TTC549 (cell line): ENCODE results near the gene ATP1A2.
"Not testable (repeated sequence)": the region's sequence is repeated elsewhere in the genome, so short reads cannot be mapped to it uniquely, and the experiment has no call there.

Experiments used
- FAIRE-seq: peaks from 2 replicates; lab custom pipeline; 2012; peaks lifted over from hg19 to GRCh38; lab: Jason Lieb, UNC

Gene ATP1A2

DNA sequence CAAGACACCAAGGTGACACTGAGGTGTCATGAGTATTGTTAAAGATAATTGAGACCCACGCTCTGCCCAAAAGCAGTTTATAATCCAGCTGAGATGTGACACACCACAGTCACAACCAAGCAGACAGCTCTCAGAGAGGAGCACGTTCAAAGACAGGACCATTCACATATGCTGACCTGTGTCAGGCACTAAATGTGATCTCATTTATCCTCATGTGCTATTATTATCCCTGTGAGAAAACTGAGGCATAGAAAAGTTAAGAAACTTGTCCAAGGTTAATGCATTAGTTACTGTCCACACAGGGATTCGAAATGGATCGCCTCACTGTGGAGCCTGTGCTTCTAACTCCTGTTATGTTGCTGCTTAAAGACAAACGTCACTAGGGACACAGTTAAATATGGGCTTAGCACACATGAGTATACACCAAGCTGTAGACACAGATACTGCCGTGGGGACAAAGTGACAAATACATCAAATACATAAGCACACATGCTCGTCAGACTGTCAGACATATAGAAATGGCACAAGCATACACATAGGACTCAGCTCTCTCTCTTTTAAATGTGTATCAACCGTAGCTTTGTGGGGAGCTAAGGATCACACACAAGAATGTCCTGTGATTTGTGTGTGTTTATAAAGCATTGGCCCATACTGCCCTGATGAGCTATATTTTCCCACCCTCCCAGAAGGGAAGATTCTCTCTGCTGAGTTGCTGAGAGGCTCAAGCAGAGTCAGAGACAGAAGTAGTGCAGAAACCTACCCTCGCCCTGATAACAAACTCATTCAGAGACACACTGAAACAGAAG lies 13.6 kb upstream of the ATP1A2 start:
- FAIRE-seq = no peak

DNA sequence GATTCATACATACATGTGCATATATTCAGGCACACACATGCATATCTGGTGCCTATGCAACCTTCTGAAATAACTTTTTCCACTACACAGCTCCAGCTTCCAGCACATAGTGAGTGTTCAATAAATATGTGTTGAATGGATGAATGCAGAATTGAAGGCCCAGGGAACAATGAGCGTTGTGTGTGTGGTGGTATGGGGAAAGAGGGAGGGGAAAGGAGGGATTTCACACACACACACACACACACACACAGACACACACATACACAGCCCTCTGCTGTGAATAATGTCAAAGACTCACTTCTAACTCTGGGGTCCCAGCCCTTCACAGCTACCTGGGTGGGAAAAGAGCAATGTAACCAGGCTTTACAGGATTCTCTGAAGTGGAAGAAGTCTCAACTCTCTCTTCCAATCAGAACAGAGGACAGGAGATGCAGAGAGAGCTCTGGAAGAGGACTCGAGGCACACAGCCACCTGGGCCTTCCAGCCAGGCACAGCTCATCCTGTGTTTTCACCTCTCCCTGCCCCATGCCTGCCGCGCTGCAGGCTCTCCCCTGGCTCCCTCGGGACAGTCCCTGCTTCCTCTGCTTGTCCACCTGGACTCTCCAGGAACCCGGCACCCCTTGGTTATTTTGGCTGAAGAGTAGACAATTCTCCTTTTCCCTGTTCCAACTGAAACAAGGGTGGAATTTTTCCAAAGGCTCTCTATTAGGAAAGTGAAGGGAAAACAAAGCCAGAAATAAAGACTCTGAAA lies 11.7 kb upstream of the ATP1A2 start:
- no peak for FAIRE-seq

DNA sequence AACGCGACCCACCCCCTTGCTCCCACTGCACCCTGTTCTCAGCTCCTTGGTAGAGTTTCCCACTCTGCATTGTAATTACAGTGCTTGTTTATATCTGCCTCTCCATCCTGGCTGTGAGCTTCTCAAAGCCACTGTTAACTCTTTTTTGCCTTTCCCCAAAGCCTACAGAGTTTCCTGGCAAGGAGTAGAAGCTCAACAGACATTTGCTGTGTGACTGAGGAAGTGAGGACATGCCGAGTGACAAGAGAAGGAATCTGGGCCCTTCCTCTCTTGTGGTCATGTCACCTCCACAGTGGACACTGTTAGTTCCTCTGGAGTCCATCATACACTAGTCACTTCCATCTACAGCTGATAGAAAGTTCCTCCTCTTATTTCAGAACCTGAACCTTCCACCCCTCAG lies 11.1 kb upstream of the ATP1A2 start:
- no peak for FAIRE-seq

DNA sequence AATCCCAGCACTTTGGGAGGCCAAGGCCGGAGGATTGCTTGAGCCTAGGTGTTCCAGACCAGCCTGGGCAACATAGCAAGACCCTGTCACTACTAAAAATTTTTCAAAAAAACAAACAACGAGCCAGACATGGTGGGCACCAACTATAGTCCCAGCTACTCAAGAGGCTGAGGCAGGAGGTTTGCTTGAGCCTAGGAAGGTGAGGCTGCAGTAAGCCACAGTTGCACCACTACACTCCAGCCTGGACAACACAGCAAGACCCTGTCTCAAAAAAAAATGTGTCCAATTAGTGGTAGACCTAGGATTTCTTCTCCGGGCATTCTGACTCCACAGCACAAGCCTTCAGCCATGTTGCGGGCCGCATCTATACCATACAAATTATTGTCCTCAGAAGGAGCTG lies 10.4 kb upstream of the ATP1A2 start:
- FAIRE-seq = no peak

DNA sequence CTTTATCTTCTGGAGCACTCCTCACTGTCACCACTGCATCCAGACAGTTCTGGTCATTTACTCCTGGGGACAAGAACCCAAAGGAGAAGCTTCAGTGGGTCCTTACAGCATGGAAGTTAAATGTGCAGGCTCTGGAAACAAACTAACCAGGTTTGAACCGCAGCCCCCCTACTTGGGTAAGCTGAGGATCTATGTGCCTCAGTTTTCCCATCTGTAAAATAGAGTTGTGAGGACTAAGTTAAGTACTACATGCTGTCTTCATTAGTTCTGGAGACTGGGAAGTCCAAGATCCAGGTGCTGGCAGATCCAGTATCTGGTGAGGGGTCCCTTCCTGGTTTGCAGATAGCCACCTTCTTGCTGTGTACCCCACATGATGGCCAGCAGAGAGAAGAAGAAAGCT lies 8.0 kb upstream of the ATP1A2 start:
- no peak for FAIRE-seq

DNA sequence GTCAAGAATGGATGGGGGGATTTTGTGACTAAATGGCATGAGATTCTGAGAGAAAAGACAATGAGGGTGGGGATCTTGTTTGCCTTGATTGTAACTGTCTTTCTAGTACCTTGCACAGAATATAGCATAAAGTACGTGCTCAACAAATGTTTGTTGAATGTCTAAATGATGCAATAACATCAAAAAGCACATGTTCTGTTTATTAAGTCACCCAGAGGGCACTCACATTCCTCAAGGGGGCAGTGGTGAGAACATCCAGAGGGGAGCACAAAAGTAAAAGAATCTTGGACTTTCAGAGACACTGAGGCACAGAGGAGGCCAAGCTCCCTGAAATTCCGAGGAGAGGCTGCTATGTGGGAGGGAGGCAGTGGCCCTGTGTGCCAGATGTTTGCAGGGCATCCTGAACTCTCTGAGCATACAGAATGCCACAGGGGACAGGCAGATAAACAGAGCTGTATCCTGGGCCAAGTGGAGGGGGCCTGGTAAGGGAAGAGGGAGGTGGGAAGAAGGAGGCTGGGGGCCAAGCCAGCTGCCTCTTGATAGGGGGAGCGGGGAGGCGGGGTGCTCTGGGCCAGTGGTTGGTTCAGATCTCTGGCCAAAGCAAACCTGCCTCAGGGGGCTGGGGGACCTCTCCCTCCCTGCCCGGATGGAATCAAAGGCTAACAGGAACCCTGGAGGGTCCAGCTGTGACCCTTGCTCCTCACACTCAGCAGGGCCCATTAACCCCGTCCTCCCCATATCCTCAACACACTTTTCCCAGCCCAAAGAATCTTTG lies 6.5 kb upstream of the ATP1A2 start:
- FAIRE-seq = no peak

DNA sequence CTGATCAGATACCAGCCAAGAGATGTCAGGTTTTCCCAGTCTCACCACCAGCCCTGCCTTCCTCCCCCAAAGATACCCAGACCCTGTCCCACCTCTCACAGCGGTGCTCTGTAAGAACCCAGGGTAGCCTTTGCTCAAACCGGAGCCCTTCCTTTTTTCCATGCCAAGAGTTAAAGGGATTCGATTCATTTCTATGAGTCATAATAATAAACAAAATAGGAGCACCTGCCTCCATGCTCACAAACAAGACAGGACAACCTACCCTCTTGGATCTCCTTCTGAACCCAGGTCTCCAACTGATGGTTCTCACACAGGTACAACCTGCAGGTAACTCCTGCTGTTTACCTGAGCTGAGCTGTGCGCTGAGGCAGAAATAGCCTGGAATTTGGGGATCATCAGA lies 5.9 kb upstream of the ATP1A2 start:
- no peak for FAIRE-seq

DNA sequence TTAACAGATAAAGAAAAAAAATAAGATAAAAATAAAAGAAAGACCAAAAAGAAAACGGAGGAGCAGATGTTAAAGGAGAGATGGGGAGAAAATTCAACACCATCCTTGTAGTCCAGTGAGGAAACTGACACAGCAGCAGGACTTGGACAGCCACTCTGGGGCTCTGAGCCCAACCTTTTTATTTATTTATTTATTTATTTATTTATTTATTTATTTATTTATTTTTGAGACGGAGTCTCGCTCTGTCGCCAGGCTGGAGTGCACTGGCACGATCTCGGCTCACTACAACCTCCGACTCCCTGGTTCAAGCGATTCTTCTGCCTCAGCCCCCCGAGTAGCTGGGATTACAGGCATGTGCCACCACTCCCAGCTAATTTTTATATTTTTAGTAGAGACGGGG lies 4.1 kb upstream of the ATP1A2 start:
- FAIRE-seq = not testable (repeated sequence)

DNA sequence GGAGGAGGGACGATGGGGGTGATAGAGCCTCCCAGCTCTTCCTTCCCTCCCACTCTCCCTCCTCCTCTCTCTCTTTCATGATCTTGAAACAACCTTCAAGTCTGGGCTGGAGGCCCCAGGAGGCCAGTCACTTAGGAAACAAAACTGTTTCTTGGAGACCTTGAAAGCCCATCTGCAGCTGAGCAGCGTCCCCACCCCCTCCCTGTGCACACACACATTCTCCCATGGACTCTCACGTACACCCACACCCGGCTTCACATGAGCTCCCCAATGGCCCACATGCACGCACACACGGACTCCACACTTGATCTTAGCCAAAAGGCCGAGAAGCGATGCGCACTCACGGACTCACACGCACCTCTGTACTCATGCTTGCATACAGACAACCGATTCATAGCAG lies 3.2 kb upstream of the ATP1A2 start:
- FAIRE-seq = no peak

DNA sequence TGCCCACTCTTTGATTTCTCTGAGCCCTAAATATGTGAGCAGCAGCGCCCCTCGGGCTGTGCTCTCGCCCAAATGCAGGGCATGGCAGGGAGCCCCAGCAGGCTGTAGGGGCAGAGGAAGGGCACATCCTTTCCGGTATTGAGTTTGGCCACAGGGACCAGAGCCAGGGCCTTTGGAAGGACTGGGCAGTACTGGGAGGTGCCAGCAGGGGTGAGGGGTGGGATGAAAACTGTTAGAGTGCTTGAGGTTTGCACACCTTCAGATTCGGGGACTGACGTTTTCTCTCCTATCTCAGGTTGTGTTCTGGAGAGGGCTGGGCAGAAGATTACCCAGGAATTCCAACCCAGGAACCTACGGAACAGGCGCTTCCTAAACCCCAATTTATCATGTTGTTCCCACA lies 2.2 kb upstream of the ATP1A2 start:
- no peak for FAIRE-seq

DNA sequence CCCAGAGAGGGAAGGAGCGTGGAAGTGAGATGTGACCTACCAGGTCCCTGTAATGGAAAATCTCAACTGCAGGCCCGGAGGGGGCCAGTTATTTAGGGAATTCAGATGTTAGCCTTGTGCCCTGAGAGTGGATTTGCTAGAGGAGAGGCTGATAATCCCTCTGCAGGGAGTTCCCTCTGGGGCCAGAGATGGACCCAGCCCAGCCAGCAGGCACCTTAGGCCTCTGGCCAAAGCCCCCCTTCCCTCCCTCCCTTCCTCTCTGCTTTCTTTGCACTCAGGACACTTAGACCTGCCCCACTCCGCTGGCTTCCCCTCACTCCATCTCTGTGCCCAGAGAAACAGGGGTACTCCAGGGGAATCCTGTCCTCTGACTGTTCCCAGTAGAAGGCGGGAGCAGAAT lies 1.5 kb upstream of the ATP1A2 start:
- no peak for FAIRE-seq

DNA sequence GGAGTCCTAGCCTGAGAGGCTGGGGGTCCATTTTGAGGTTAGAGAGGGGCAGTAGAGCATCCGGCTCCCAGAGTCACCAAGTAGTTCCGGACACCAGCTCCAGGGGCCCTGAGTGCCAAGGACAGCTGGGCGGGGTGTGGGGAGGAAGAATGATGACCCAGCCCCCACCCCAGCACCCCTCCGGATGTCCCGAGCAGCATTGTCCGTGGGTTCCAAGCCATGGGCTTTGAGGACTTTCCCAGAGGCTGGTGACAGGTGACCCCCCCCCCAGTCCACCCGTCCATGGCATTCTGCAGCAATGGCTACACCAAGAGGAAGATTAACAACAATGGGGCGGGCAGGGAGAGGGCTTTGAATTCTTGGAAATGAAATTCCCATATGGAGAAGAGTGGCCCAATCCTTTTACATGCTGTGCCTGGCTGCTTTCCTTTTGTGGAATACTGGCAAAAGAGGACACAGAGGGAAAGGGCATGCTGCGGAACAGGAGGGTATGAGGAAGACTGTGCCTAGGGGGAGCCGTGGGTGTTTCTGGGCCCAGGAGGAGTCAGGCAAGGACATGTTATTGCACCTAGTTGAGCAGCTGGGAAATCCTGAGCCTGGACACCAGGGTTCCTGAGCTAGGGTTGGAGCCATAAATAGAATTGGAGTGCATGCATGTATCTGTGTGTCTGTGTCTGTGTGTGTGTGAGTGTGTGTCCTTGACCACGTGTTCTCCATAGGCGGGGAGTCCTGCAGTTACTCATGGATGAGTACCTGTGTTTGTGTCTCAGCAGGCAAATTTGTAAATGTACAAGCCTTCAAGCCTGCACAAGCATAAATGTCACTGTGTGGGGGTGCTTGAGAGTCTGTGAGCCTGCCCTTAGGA lies 956 bp downstream of the ATP1A2 start:
- FAIRE-seq = no peak

DNA sequence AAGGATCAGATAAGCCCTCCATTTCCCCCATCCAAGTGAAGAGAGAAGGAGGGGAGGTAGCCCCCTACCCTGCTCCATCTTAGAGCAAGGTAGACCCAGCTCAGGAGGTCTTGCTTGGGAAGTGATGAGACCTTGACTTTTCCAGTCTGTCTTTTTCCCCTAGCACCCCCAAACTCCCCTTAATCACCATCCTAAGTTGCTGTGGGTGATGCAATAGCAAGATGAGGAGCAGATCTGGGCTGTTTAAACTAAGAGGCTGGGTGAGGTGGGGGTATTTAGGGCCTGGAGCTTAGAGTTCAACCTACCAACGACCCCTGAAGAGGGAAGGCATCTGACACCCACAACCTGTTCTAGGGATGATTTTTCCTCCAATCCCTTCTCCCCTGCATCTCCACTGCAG lies 1.7 kb downstream of the ATP1A2 start:
- FAIRE-seq = no peak

DNA sequence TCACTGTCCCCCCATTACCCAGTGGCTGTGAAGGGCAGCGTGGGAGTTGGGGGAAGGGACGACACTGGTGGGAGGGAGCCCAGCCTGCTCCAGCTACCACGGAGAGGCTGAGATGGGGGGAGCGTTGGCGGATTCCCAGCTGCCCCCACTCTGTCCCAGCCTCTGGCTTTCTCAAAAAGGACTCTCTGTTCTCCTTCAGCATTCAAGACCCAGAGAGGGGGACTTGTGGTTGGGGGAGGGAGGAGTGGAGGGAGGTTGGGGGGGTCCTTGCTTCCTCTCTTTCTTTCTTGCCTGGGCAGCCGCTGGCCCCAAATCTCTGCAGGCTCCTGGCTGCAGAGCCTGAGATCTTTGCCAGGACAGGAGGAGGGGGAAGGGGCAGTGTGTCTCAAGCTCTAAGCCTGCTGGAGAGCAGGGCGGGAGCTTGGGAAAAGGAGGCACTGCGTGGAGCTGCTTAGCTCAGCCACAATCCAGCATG lies 2.2 kb downstream of the ATP1A2 start:
- no peak for FAIRE-seq

DNA sequence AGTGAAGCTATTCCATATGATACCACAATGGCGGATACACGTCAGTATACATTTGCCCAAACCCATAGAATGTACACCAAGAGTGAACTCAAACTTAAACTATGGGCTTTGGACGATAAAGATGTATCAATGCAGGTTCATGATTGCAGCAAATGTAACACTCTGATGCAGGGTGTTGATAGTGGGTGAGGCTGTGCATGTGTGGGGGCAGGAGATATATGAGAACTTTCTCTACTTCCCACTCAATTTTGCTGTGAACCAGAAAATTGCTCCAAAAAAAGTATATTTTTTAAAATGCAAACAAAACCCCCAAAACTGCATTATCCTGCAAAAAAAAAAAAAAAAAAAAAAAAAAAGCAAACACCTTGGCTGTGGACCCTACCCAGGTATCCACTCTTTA lies 3.4 kb downstream of the ATP1A2 start:
- FAIRE-seq = no peak

DNA sequence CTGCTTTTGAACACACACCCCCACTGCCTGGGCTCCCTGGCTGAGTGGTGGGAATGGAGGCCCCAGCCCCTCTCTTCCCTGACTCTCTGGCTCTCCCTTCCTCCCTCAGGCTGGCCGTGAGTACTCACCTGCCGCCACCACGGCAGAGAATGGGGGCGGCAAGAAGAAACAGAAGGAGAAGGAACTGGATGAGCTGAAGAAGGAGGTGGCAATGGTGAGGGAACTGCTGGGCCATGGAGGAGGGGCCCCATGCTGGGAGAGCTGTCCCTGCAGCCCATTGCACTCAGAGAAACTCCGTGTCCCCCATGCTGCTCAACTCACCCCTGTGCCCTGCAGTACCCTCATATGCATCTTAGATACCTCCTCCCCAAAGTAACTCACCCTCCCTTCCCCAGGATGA lies 5.2 kb downstream of the ATP1A2 start:
- no peak for FAIRE-seq

DNA sequence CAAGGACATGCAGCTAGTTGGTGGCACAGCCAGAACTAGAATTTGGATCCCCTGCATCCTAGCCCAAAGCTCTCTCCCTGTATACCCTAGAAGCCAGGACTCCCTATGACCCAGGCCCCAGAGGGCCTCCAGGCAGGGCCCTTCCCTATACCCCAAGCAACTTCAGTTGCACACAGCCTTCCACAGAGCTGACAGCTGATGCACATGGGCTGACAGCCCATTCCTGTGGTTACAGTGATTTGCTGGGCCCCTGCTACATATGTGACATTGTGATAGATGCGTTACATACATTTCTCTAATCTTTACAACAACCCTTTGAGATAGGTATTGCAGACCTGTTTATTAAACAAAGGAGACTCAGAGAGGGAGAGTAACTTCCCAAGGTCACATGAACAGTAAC lies 5.8 kb downstream of the ATP1A2 start:
- FAIRE-seq = no peak

DNA sequence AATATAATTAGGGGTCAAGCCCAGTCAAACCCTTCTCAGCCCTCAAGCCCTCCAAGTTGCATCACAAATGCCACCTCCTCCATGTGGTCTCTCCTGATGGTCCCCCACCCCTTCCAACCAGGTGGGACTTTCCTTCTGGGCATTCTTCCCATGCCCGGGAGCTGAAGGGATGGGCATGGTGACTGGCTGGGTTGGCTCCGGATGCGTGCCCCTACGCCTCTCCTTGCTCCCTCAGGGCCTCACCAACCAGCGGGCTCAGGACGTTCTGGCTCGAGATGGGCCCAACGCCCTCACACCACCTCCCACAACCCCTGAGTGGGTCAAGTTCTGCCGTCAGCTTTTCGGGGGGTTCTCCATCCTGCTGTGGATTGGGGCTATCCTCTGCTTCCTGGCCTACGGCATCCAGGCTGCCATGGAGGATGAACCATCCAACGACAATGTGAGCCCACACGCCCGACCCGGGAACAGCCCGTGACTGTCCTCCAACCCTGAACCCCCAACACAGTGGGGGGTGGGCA lies 7.5 kb downstream of the ATP1A2 start:
- FAIRE-seq = no peak

DNA sequence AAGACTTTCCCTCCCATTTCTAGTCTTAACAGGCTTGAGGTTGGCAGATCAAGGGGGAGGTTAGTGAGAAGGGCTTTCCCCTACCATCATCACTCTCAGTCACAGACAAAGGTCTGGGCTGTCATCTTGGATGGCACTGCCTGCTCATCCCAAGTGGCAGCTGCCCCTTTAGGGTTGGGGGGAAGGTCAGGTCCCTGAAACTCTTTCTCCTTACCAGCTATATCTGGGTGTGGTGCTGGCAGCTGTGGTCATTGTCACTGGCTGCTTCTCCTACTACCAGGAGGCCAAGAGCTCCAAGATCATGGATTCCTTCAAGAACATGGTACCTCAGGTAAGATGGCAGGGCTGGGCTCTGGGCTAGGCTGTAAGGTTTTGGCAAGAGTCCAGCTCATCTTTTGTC lies 8.2 kb downstream of the ATP1A2 start:
- no peak for FAIRE-seq

DNA sequence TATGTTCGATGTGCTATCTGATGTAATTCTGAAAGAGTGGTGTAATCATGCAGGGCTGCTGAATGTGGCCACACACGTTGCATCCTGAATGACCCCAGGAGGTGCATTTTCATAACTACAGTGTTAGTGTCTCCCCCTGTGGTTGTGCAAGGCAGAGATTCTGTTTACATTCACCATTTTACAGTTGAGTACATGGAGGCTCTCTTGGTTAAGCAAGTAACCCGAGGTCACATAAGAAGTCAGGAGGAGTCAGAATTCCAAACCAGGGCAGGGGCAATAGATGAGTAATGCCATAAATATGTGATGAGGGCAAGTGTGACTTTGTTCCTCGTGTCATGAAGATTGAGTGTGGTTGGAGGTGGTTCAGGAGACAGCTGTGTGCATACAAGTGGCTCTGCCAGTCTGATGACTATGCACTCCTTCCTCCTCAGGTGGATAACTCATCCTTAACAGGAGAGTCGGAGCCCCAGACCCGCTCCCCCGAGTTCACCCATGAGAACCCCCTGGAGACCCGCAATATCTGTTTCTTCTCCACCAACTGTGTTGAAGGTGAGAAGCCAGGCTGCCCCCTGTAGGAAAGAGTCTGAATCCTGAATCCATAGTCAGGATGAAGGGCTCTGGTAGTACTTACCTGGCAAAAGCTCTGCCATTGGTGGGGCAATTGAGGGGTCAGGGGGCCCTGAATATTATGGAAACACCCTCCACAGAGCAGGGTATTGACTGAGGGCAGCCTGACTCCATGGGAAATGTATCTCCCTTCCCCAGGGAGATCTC lies 9.3 kb downstream of the ATP1A2 start:
- no peak for FAIRE-seq

DNA sequence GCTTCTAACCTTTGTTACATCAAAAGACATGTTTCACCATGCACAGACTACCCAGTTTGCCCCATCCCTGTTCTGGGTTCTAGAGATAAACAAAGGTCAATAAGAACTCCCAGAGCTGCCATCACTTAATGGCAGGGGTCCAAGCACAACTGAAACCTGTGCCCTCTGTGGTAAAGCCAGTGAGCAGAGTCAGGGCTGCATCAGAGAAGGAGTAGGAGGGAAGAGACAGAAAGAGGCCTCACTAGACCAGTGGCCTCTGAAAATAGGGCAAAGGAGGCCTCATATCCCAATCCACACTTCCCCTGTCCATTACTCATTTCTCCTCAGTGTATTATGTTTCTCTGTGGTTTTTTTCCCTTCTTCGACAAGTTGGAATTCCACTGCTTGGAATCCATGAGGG lies 10.2 kb downstream of the ATP1A2 start:
- no peak for FAIRE-seq
